Measurements from ENCODE around the gene SEMA5B. TPM values are rescaled to one million over a fixed set of nuclear protein-coding genes. Genes with fewer than 3 reads are reported as not detected.

Gene SEMA5B
- total RNA-seq, 2 experiments from 2014 or later = 0.22 TPM; not detected in 1

GRCh38 chr3:122893282-122893681, 134.3 kb downstream of the SEMA5B start:
- no peak overlapping the region for H3K27ac Mint-ChIP-seq
- ATAC-seq (ENCODE audit: poor library complexity) (no peak), DNase-seq (peak in 1 of 14 experiments; percentile 11)
- H3K9me3 Mint-ChIP-seq = no peaks in the 10 kb centered on the region
- H3K27me3 Mint-ChIP-seq = peaks cover under 1% of the 10 kb centered on the region
- peaks cover 4% of the 10 kb centered on the region for H3K4me1 ChIP-seq (ENCODE audit: insufficient read depth, low read length)
- intact Hi-C loops (cut with DNase I, micrococcal nuclease) = no loop called here
- ChIA-PET POLR2A (no interaction called here), CTCF (no interaction called here)
- no peak overlapping the region for H3K27ac ChIP-seq (ENCODE audit: low read depth in 1 of 2, low read length in 2 of 2)
- H3K36me3 ChIP-seq (ENCODE audit: insufficient read depth, low read length) = no peaks in the 10 kb centered on the region
- H3K9me3 ChIP-seq (ENCODE audit: control insufficient read depth in 1 of 2, insufficient read depth in 1 of 2, low read length in 2 of 2) = no peaks in the 10 kb centered on the region
- no peaks in the 10 kb centered on the region for H3K27me3 ChIP-seq (ENCODE audit: control insufficient read depth in 1 of 2, insufficient read depth in 2 of 2, low read length in 2 of 2)
- H3K4me3 Mint-ChIP-seq = no peak overlapping the region
- no peak for TF ChIP-seq CTCF (IDR thresholded peaks at IDR 0.05)
- H3K36me3 Mint-ChIP-seq (ENCODE audit: low read depth) = no peaks in the 10 kb centered on the region
- H3K4me1 Mint-ChIP-seq (ENCODE audit: low read depth) = peaks cover 8% of the 10 kb centered on the region
- H3K4me3 ChIP-seq (ENCODE audit: low read length) = no peak overlapping the region

- DNase-seq (no peak), ATAC-seq (ENCODE audit: poor library complexity) (no peak)
- no peak overlapping the region for H3K27ac Mint-ChIP-seq
- intact Hi-C loops (cut with DNase I, micrococcal nuclease) = no loop called here
- no peak overlapping the region for H3K4me3 Mint-ChIP-seq
- Histone ChIP-seq H3K36me3 (ENCODE audit: insufficient read depth, low read length) (no peaks in the 10 kb centered on the region), H3K27me3 (ENCODE audit: control insufficient read depth in 1 of 2, insufficient read depth in 2 of 2, low read length in 2 of 2) (no peaks in the 10 kb centered on the region), H3K27ac (ENCODE audit: low read depth in 1 of 2, low read length in 2 of 2) (no peak overlapping the region), H3K4me3 (ENCODE audit: low read length) (no peak overlapping the region), H3K4me1 (ENCODE audit: insufficient read depth, low read length) (peaks cover 4% of the 10 kb centered on the region), H3K9me3 (ENCODE audit: control insufficient read depth in 1 of 2, insufficient read depth in 1 of 2, low read length in 2 of 2) (no peaks in the 10 kb centered on the region)
- TF ChIP-seq CTCF (IDR thresholded peaks at IDR 0.05) = no peak
- no peaks in the 10 kb centered on the region for H3K9me3 Mint-ChIP-seq
- POLR2A ChIA-PET = no interaction called here
- H3K27me3 Mint-ChIP-seq = no peaks in the 10 kb centered on the region
- CTCF ChIA-PET = no interaction called here
- H3K36me3 Mint-ChIP-seq (ENCODE audit: low read depth) = no peaks in the 10 kb centered on the region
- H3K4me1 Mint-ChIP-seq (ENCODE audit: low read depth) = peaks cover 8% of the 10 kb centered on the region
Observed at GRCh38 chr3:122892118-122892960, 135.2 kb downstream of the SEMA5B start.

GRCh38 chr3:122890720-122891220, 136.8 kb downstream of the SEMA5B start:
- H3K4me3 Mint-ChIP-seq = no peak overlapping the region
- Histone ChIP-seq H3K4me3 (ENCODE audit: low read length) (no peak overlapping the region), H3K27me3 (ENCODE audit: control insufficient read depth in 1 of 2, insufficient read depth in 2 of 2, low read length in 2 of 2) (no peaks in the 10 kb centered on the region), H3K9me3 (ENCODE audit: control insufficient read depth in 1 of 2, insufficient read depth in 1 of 2, low read length in 2 of 2) (no peaks in the 10 kb centered on the region), H3K27ac (ENCODE audit: low read depth in 1 of 2, low read length in 2 of 2) (no peak overlapping the region), H3K36me3 (ENCODE audit: insufficient read depth, low read length) (no peaks in the 10 kb centered on the region), H3K4me1 (ENCODE audit: insufficient read depth, low read length) (peaks cover 4% of the 10 kb centered on the region)
- DNase-seq (no peak), ATAC-seq (ENCODE audit: poor library complexity) (no peak)
- intact Hi-C loops (cut with DNase I, micrococcal nuclease) = no loop called here
- ChIA-PET POLR2A (no interaction called here), CTCF (no interaction called here)
- no peak for TF ChIP-seq CTCF (IDR thresholded peaks at IDR 0.05)
- no peaks in the 10 kb centered on the region for H3K9me3 Mint-ChIP-seq
- no peaks in the 10 kb centered on the region for H3K36me3 Mint-ChIP-seq (ENCODE audit: low read depth)
- H3K27ac Mint-ChIP-seq = no peak overlapping the region
- peaks cover 8% of the 10 kb centered on the region for H3K4me1 Mint-ChIP-seq (ENCODE audit: low read depth)
- H3K27me3 Mint-ChIP-seq = no peaks in the 10 kb centered on the region
